ENCODE results near the gene MARK2. TPM values are rescaled to one million over a fixed set of nuclear protein-coding genes. Genes with fewer than 3 reads are reported as not detected.

Gene MARK2
- polyA plus RNA-seq, 1 donor (not counting 4 experiments of a cell fraction or from before 2014, with no cell fraction given) = 20.8 TPM

DNA sequence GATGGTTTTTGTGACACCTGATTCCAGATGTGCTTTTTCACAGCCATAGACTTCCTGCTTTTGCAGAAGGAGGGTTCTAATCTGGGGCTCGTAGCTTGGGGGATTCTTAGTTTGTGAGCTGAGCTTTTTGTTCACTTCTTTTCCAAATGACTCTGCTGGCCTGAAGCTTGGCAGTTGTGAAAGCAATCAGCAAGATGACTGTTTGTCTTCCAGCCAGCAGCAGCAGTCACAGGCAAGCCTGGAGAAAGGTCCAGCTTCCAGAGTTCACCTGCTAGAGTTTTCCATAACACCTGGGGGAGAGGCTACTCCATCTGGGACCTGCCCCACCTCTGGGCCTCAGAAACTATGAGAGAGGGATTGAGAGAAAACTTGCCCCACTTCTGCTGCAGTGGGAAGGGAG is 4.1 kb downstream of the MARK2 start:
- Histone ChIP-seq H3K9ac (ENCODE audit: control insufficient read depth, extremely low read depth, insufficient read depth, low read length) (no peak overlapping the region), H3K9me1 (ENCODE audit: control insufficient read depth, extremely low read depth, insufficient read depth, low read length) (peaks cover 12% of the 10 kb centered on the region), H4K20me1 (ENCODE audit: control insufficient read depth, extremely low read depth, insufficient read depth, low read length) (peaks cover 42% of the 10 kb centered on the region), H3K4me1 (ENCODE audit: control insufficient read depth, extremely low read depth, insufficient read depth, low read length) (peaks cover 51% of the 10 kb centered on the region), H3K27me3 (ENCODE audit: control insufficient read depth, extremely low read depth, insufficient read depth, low read length) (no peaks in the 10 kb centered on the region), H3K27ac (ENCODE audit: control insufficient read depth, insufficient read depth, low read length) (no peak overlapping the region), H3K9me3 (ENCODE audit: control insufficient read depth, low read depth, low read length) (no peaks in the 10 kb centered on the region), H3K79me2 (ENCODE audit: control insufficient read depth, insufficient read depth, low read length) (peaks cover 86% of the 10 kb centered on the region), H3K4me3 (ENCODE audit: control insufficient read depth in 2 of 3, extremely low read depth in 1 of 3, insufficient read depth in 2 of 3, low read depth in 1 of 3, low read length in 3 of 3) (no peak overlapping the region), H3K4me2 (ENCODE audit: control insufficient read depth, extremely low read depth, insufficient read depth, low read depth, low read length) (no peak overlapping the region), H2AFZ (ENCODE audit: control insufficient read depth, low read length) (no peak overlapping the region), H3K36me3 (ENCODE audit: control insufficient read depth in 2 of 2, extremely low read depth in 1 of 2, insufficient read depth in 2 of 2, low read length in 2 of 2) (peaks cover 6 to 18% of the 10 kb centered on the region in 2 experiments)
- DNase-seq (ENCODE audit: low read depth, low spot score) = no peak
- FAIRE-seq = no peak
- dilution Hi-C loops (cut with MboI; ENCODE audit: extremely low pct_ligation_motif_present, low sequenced_read_pairs) = no loop called here
- TF ChIP-seq CTCF (optimal IDR thresholded peaks at IDR 0.05 in 1 of 3, IDR thresholded peaks at IDR 0.05 in 1 of 3, conservative IDR thresholded peaks at IDR 0.05 in 1 of 3; ENCODE audit: extremely low read depth in 1 of 3, insufficient read depth in 2 of 3, low read length in 3 of 3) (no peak), EZH2 (IDR thresholded peaks at IDR 0.05; ENCODE audit: low read length) (no peak)

DNA sequence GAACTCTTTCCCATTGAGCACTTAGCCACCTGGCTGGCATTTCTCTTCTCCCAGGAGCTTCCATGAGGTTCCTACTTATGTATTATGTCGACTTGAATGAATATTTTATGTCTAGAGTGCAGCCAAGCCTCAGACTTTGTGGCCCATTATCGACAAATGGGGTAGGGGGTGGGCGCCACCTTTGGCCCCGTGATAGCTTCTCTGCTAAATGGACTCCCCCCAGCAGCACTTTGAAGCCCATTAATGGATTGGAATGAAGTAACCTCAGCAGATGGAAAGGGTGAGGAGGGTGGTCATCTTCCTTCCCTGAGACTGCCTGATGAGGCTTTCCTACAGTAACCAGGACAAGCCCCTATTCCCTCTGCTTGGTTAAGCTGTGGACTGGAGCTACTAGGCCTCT is 5.9 kb downstream of the MARK2 start:
- FAIRE-seq = no peak
- TF ChIP-seq EZH2 (IDR thresholded peaks at IDR 0.05; ENCODE audit: low read length) (no peak), CTCF (optimal IDR thresholded peaks at IDR 0.05 in 1 of 3, IDR thresholded peaks at IDR 0.05 in 1 of 3, conservative IDR thresholded peaks at IDR 0.05 in 1 of 3; ENCODE audit: extremely low read depth in 1 of 3, insufficient read depth in 2 of 3, low read length in 3 of 3) (no peak)
- Histone ChIP-seq H4K20me1 (ENCODE audit: control insufficient read depth, extremely low read depth, insufficient read depth, low read length) (peaks cover 40% of the 10 kb centered on the region), H3K9me1 (ENCODE audit: control insufficient read depth, extremely low read depth, insufficient read depth, low read length) (peaks cover 12% of the 10 kb centered on the region), H3K27me3 (ENCODE audit: control insufficient read depth, extremely low read depth, insufficient read depth, low read length) (no peaks in the 10 kb centered on the region), H3K9me3 (ENCODE audit: control insufficient read depth, low read depth, low read length) (no peaks in the 10 kb centered on the region), H3K4me2 (ENCODE audit: control insufficient read depth, extremely low read depth, insufficient read depth, low read depth, low read length) (peak overlapping the region; percentile 39), H3K4me1 (ENCODE audit: control insufficient read depth, extremely low read depth, insufficient read depth, low read length) (peaks cover 48% of the 10 kb centered on the region), H3K27ac (ENCODE audit: control insufficient read depth, insufficient read depth, low read length) (peak overlapping the region; percentile 61), H3K36me3 (ENCODE audit: control insufficient read depth in 2 of 2, extremely low read depth in 1 of 2, insufficient read depth in 2 of 2, low read length in 2 of 2) (peaks cover 6 to 22% of the 10 kb centered on the region in 2 experiments), H2AFZ (ENCODE audit: control insufficient read depth, low read length) (no peak overlapping the region), H3K4me3 (ENCODE audit: control insufficient read depth in 2 of 3, extremely low read depth in 1 of 3, insufficient read depth in 2 of 3, low read depth in 1 of 3, low read length in 3 of 3) (no peak overlapping the region), H3K9ac (ENCODE audit: control insufficient read depth, extremely low read depth, insufficient read depth, low read length) (no peak overlapping the region), H3K79me2 (ENCODE audit: control insufficient read depth, insufficient read depth, low read length) (peaks cover 93% of the 10 kb centered on the region)
- no peak for DNase-seq (ENCODE audit: low read depth, low spot score)
- dilution Hi-C loops (cut with MboI; ENCODE audit: extremely low pct_ligation_motif_present, low sequenced_read_pairs) = no loop called here

Measured in keratinocyte (primary cell).